Uterus (tissue), 4 donors: ENCODE results near the gene NBEA. TPM values are rescaled to one million over a fixed set of nuclear protein-coding genes. Genes with fewer than 3 reads are reported as not detected.
"Not testable (repeated sequence)": the region's sequence is repeated elsewhere in the genome, so short reads cannot be mapped to it uniquely, and the experiment has no call there.

ENCODE experiments used
- DNase-seq, 2 donors: peaks; one replicate each; pipeline ENCODE4 v3.0.0-alpha.2; 2019 to 2020
- H3K27ac ChIP-seq, 2 donors: fragments of 200-600 bp; sonication (generic); 1 replicate in 1 of 2; 2 replicates in 1 of 2; pipeline ENCODE4 v1.5.1; 2016 to 2018
- H3K27me3 ChIP-seq, 2 donors: fragments of 200-600 bp; sonication (generic); one replicate each; pipeline ENCODE4 v1.5.1; 2018 to 2019; ENCODE audit warnings: control low read depth in 1 of 2
- H3K36me3 ChIP-seq, 2 donors: fragments of 200-600 bp; sonication (generic); one replicate each; pipeline ENCODE4 v1.5.1; 2019; ENCODE audit warnings: control low read depth in 1 of 2
- H3K4me1 ChIP-seq, 2 donors: fragments of 200-600 bp; sonication (generic); one replicate each; pipeline ENCODE4 v1.5.1; 2018 to 2019; ENCODE audit warnings: control low read depth in 1 of 2
- H3K4me3 ChIP-seq, 2 donors: fragments of 200-600 bp; sonication (generic); 1 replicate in 1 of 2; 2 replicates in 1 of 2; pipeline ENCODE4 v1.5.1; 2018 to 2019; ENCODE audit warnings: mild to moderate bottlenecking in 1 of 2
- H3K9me3 ChIP-seq, 2 donors: fragments of 200-600 bp; sonication (generic); one replicate each; pipeline ENCODE4 v1.5.1; 2019; ENCODE audit warnings: control low read depth in 1 of 2
- CTCF ChIP-seq, 4 experiments: fragments of 200-600 bp in 2 of 4; fragments of 450-650 bp in 2 of 4; sonication (generic) in 2 of 4; IDR thresholded peaks; one replicate each; pipeline ENCODE4 v1.5.1; 2016 to 2019; ENCODE audit warnings: antibody characterized with exemption in 4 of 4, mild to moderate bottlenecking in 2 of 4, moderate library complexity in 1 of 4
- POLR2A ChIP-seq, 2 donors: fragments of 450-650 bp; IDR thresholded peaks; one replicate each; pipeline ENCODE4 v1.6.1; 2016; ENCODE audit warnings: antibody characterized with exemption in 2 of 2, mild to moderate bottlenecking in 1 of 2, moderate library complexity in 1 of 2
- intact Hi-C: fragments of 100-400 bp; cut with DNase I; formaldehyde crosslinking; loops from one replicate; pipeline ENCODE4 v1.15.1; 2023; ENCODE audit warnings: low total_unique reads
- total RNA-seq, 4 donors: library from RNA; depleted of rRNA in 3 of 4; stranded (reverse); fragments of >200 nt in 3 of 4; gene quantifications; one replicate each; pipeline versions ENCODE4 v1.1.0 to v1.2.4, GENCODE V29; 2014 to 2023
- donor health status: DM: yes; HTN: yes; CAD: no.

Gene NBEA
- total RNA-seq, 4 donors from 2014 or later = 15.6 to 58.1 (median 37.3) TPM

GRCh38 chr13:34926508-34926907, 15.6 kb upstream of the NBEA start:
- no peaks in the 10 kb centered on the region for H3K36me3 ChIP-seq
- TF ChIP-seq CTCF (IDR thresholded peaks at IDR 0.05) (no peak), POLR2A (IDR thresholded peaks at IDR 0.05) (no peak)
- DNase-seq = no peak

GRCh38 chr13:34928676-34929075, 13.4 kb upstream of the NBEA start:
- H3K4me3 ChIP-seq, H3K9me3 ChIP-seq, H3K4me1 ChIP-seq, DNase-seq, intact Hi-C loops, H3K27ac ChIP-seq, H3K27me3 ChIP-seq, H3K36me3 ChIP-seq: not testable (repeated sequence)

More at GRCh38 chr13:34926508-34926907, 15.6 kb upstream of the NBEA start:
- no peak overlapping the region for H3K27ac ChIP-seq
- intact Hi-C loops = no loop called here
- no peak overlapping the region for H3K4me3 ChIP-seq
- H3K27me3 ChIP-seq = no peaks in the 10 kb centered on the region
- H3K4me1 ChIP-seq = no peaks in the 10 kb centered on the region
- H3K9me3 ChIP-seq = no peaks in the 10 kb centered on the region

- H3K4me1 ChIP-seq = no peaks in the 10 kb centered on the region
- intact Hi-C loops = no loop called here
- no peaks in the 10 kb centered on the region for H3K36me3 ChIP-seq
- no peaks in the 10 kb centered on the region for H3K27me3 ChIP-seq
- DNase-seq = no peak
- TF ChIP-seq POLR2A (IDR thresholded peaks at IDR 0.05) (no peak), CTCF (IDR thresholded peaks at IDR 0.05) (no peak)
- no peak overlapping the region for H3K4me3 ChIP-seq
- H3K27ac ChIP-seq = no peak overlapping the region
- H3K9me3 ChIP-seq = no peaks in the 10 kb centered on the region
These were observed 10.5 kb upstream of the NBEA start for GRCh38 chr13:34931572-34931971.

GRCh38 chr13:34933349-34933748, 8.7 kb upstream of the NBEA start:
- H3K4me3 ChIP-seq = no peak overlapping the region
- TF ChIP-seq CTCF (IDR thresholded peaks at IDR 0.05) (no peak), POLR2A (IDR thresholded peaks at IDR 0.05) (no peak)
- intact Hi-C loops = no loop called here

GRCh38 chr13:34933786-34934185, 8.3 kb upstream of the NBEA start:
- Histone ChIP-seq H3K4me1 (no peaks in the 10 kb centered on the region), H3K4me3 (no peak overlapping the region), H3K27me3 (no peaks in the 10 kb centered on the region), H3K27ac (no peak overlapping the region), H3K9me3 (no peaks in the 10 kb centered on the region), H3K36me3 (no peaks in the 10 kb centered on the region)
- DNase-seq = no peak
- intact Hi-C loops = no loop called here
- no peak for TF ChIP-seq POLR2A (IDR thresholded peaks at IDR 0.05)

More at GRCh38 chr13:34933349-34933748, 8.7 kb upstream of the NBEA start:
- no peak for DNase-seq
- no peaks in the 10 kb centered on the region for H3K9me3 ChIP-seq
- no peaks in the 10 kb centered on the region for H3K27me3 ChIP-seq
- H3K4me1 ChIP-seq = no peaks in the 10 kb centered on the region
- no peak overlapping the region for H3K27ac ChIP-seq
- H3K36me3 ChIP-seq = no peaks in the 10 kb centered on the region

GRCh38 chr13:34935841-34936240, 6.2 kb upstream of the NBEA start:
- TF ChIP-seq POLR2A (IDR thresholded peaks at IDR 0.05) = no peak
- no peak for TF ChIP-seq CTCF (IDR thresholded peaks at IDR 0.05)
- Histone ChIP-seq H3K27ac (no peak overlapping the region), H3K9me3 (no peaks in the 10 kb centered on the region), H3K4me1 (no peaks in the 10 kb centered on the region), H3K4me3 (no peak overlapping the region), H3K36me3 (no peaks in the 10 kb centered on the region), H3K27me3 (no peaks in the 10 kb centered on the region)
- intact Hi-C loops = no loop called here
- DNase-seq = no peak
